Astrocyte (in vitro differentiated cells and primary cell): ENCODE measurements around the gene YPEL3.

Source experiments
- EZH2 ChIP-seq: IDR thresholded peaks from 2 replicates; pipeline ENCODE4 v1.6.1; 2012; ENCODE audit warnings: mild to moderate bottlenecking, low read length, inconsistent platforms; ENCODE audit not compliant: insufficient read depth
- TF ChIP-seq, protein P1 (sequence below): IDR thresholded peaks from 2 replicates; pipeline ENCODE4 v1.5.1; 2011; ENCODE audit warnings: low read depth, mild to moderate bottlenecking, inconsistent platforms, low read length, moderate library complexity; ENCODE audit not compliant: insufficient read depth

DNA sequence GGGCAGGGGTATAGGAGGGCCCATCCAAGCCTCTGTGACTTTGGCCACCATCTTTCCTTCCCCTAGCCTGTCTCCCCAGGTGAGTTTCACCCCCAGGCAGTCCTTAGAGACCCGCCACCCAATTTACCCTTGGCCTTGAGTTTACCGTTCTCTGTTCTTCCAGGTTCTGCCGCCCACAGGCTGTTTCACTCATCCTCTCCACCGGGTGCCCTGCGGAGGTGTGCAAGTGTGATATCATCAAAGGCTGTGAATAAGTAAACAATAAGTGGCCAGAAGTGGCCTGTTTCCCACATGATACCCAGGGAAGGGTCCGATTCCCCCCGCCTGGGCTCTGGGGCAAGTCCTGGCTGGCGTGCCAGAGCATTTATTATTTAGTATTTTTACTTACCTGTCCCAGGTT, 49.8 kb downstream of the YPEL3 start:
- TF ChIP-seq, protein P1, sequence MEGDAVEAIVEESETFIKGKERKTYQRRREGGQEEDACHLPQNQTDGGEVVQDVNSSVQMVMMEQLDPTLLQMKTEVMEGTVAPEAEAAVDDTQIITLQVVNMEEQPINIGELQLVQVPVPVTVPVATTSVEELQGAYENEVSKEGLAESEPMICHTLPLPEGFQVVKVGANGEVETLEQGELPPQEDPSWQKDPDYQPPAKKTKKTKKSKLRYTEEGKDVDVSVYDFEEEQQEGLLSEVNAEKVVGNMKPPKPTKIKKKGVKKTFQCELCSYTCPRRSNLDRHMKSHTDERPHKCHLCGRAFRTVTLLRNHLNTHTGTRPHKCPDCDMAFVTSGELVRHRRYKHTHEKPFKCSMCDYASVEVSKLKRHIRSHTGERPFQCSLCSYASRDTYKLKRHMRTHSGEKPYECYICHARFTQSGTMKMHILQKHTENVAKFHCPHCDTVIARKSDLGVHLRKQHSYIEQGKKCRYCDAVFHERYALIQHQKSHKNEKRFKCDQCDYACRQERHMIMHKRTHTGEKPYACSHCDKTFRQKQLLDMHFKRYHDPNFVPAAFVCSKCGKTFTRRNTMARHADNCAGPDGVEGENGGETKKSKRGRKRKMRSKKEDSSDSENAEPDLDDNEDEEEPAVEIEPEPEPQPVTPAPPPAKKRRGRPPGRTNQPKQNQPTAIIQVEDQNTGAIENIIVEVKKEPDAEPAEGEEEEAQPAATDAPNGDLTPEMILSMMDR, result no peak
- TF ChIP-seq EZH2, result no peak
